GM12872 (cell line): ENCODE measurements around the gene FABP7.

Source experiments
- CTCF ChIP-seq: IDR thresholded peaks from 3 replicates; pipeline ENCODE4 v1.5.1; 2011; ENCODE audit warnings: low read depth, mild to moderate bottlenecking, low read length, moderate library complexity; ENCODE audit not compliant: insufficient read depth

FABP7 gene

DNA sequence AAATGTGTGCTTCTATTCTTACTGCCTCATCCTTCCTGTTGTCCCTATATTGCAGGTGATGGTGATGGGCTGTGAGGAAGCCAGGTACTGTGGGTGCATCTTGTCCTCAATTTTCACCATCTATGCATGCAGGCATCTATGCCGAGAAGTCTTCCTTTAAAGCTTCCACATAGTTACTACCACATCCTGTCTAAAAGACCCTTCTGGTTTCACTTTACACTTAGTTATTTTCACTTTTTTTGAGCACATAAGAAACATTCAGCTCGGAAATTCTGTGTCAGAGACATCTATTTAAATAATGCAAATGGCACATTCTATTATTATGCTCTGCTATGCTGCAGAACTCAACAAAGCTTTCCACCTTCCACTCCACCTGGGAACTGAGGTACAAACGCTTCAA, 28.2 kb upstream of the FABP7 start:
- no peak for TF ChIP-seq CTCF

DNA sequence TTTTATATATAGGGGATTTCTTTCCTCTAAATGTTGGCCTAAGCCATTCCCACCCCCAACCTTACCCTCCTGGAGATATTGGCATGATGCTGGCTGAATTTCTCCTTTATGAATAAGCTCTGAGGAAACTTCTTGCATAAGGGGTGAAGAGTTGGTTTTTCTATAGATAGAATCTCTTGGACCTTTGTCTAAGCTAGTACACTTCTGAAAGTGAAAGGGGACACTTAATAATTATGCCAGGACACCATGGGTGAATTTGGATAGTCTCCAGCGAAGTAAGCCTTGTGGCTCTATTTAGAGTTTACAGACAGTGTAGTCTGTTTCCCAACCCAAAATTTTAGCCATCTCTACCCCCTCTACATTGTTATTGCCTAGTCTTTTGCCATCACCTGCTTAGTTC, 27.1 kb upstream of the FABP7 start:
- TF ChIP-seq CTCF = no peak

- no peak for TF ChIP-seq CTCF
Observed at GRCh38 chr6:122753000-122753687, 26.4 kb upstream of the FABP7 start.

- TF ChIP-seq CTCF = no peak
Observed at GRCh38 chr6:122753688-122754056, 25.8 kb upstream of the FABP7 start.

DNA sequence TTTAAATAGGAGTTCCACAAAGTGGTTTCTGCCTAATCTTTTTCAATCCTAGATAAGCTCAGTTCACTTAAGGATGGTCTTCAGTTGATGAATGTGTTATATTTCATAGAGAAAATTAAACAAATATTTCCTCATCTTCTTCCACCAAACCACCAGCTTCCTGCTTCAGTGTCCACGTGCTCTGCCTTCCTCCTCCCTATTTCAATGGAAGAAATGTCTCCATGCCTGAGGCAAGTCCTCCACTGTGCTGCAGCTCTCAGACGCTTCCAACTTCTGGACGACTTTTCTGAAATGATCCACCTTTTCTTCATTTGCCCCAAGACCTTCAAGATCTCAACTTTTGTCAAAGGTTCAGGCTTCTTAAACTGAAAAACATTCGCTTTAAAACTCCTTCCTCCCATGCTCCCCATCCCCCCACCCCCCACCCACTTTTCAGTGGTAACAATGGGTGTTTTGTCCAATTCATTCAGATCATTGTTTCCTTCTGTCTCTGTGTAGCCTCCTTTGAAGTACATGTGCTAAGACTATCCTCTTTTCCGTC, 25.3 kb upstream of the FABP7 start:
- TF ChIP-seq CTCF = no peak

- no peak for TF ChIP-seq CTCF
Observed at GRCh38 chr6:122755901-122756300, 23.6 kb upstream of the FABP7 start.

GRCh38 chr6:122758927-122759334, 20.6 kb upstream of the FABP7 start:
- no peak for TF ChIP-seq CTCF
